Endothelial cell of umbilical vein (primary cell): ENCODE data around the gene GAA. TPM values are rescaled to one million over a fixed set of nuclear protein-coding genes. Genes with fewer than 3 reads are reported as not detected.

ENCODE experiments used
- BruUV-seq: library from RNA; stranded (reverse); fragments of 400-500 nt; replicated peaks from 2 replicates; lab custom pipeline; 2021; lab: Mats Ljungman, UMichigan
- CTCF ChIA-PET: fragments of 300-600, 350-600 bp; sonication (Branson Sonifier 250); formaldehyde crosslinking; loops from one replicate; lab custom pipeline; 2021; ENCODE audit warnings: antibody characterized with exemption, inconsistent platforms; lab: Charles Lee
- POLR2A ChIA-PET: fragments of 300-600, 350-600 bp; sonication (Branson Sonifier 250); formaldehyde crosslinking; loops from one replicate; lab custom pipeline; 2021; ENCODE audit warnings: antibody characterized with exemption, inconsistent platforms; lab: Charles Lee
- DNase-seq: peaks from one replicate; pipeline ENCODE4 v3.0.0-alpha.2; 2011; ENCODE audit warnings: low read depth, low spot score
- FAIRE-seq: peaks from 2 replicates; lab custom pipeline; 2011; peaks lifted over from hg19 to GRCh38; lab: Jason Lieb, UNC
- H2AFZ ChIP-seq: 2 replicates; pipeline ENCODE4 v1.6.0; 2012; ENCODE audit warnings: low read depth, low read length, control low read depth, inconsistent platforms
- H3K27ac ChIP-seq: 2 replicates; pipeline ENCODE4 v1.5.1; 2011; ENCODE audit warnings: low read depth, mild to moderate bottlenecking, control low read depth, low read length, moderate library complexity; ENCODE audit not compliant: insufficient read depth
- H3K27me3 ChIP-seq, 2 experiments: 2 replicates each; pipeline versions ENCODE4 v1.6.0 to v1.6.1; 2011; ENCODE audit warnings: low read length in 2 of 2, mixed read lengths in 1 of 2; ENCODE audit not compliant: control insufficient read depth in 2 of 2, insufficient read depth in 2 of 2
- H3K36me3 ChIP-seq, 2 experiments: 2 replicates in 1 of 2; 3 replicates in 1 of 2; pipeline ENCODE4 v1.5.1; 2011; ENCODE audit warnings: low read length in 2 of 2, mild to moderate bottlenecking in 1 of 2, moderate library complexity in 1 of 2; ENCODE audit not compliant: control insufficient read depth in 2 of 2, insufficient read depth in 2 of 2; ENCODE audit errors: extremely low read depth in 1 of 2
- H3K4me1 ChIP-seq: 3 replicates; pipeline ENCODE4 v1.5.1; 2011; ENCODE audit warnings: mild to moderate bottlenecking, low read length; ENCODE audit not compliant: control insufficient read depth, insufficient read depth; ENCODE audit errors: extremely low read depth
- H3K4me2 ChIP-seq: 2 replicates; pipeline ENCODE4 v1.6.1; 2011; ENCODE audit warnings: low read length, control low read depth, mixed read lengths; ENCODE audit not compliant: insufficient read depth
- H3K4me3 ChIP-seq, 3 experiments: fragments of 200-600 bp in 1 of 3; sonication (generic), shearing (Covaris generic) in 1 of 3; replicated peaks in 1 of 3; 2 replicates each; pipeline ENCODE4 v1.5.1; 2011 to 2016; ENCODE audit warnings: control low read depth in 3 of 3, low read length in 3 of 3, mild to moderate bottlenecking in 2 of 3, inconsistent platforms in 1 of 3, low read depth in 1 of 3, moderate library complexity in 1 of 3; ENCODE audit not compliant: insufficient read depth in 1 of 3
- H3K79me2 ChIP-seq: 2 replicates; pipeline ENCODE4 v1.6.0; 2012; ENCODE audit warnings: low read length, inconsistent platforms; ENCODE audit not compliant: control insufficient read depth, insufficient read depth
- H3K9ac ChIP-seq: replicated peaks from 2 replicates; pipeline ENCODE3; 2011; ENCODE audit warnings: low read length, control low read depth; ENCODE audit not compliant: insufficient read depth; ENCODE audit errors: extremely low read depth
- H3K9me1 ChIP-seq: replicated peaks from 3 replicates; pipeline ENCODE4 v1.6.0; 2011; ENCODE audit warnings: mild to moderate bottlenecking, low read length; ENCODE audit not compliant: control insufficient read depth, insufficient read depth; ENCODE audit errors: extremely low read depth
- H3K9me3 ChIP-seq: replicated peaks from 2 replicates; pipeline ENCODE4 v1.5.1; 2012; ENCODE audit warnings: low read length, inconsistent platforms; ENCODE audit not compliant: control insufficient read depth, insufficient read depth
- H4K20me1 ChIP-seq: replicated peaks from 2 replicates; pipeline ENCODE3; 2011; ENCODE audit warnings: mild to moderate bottlenecking, low read length; ENCODE audit not compliant: control insufficient read depth, insufficient read depth; ENCODE audit errors: extremely low read depth
- CTCF ChIP-seq, 2 donors: IDR thresholded peaks; 1 replicate in 1 of 2; 2 replicates in 1 of 2; pipeline ENCODE4 v1.5.1; 2011; ENCODE audit warnings: low read length in 2 of 2, mild to moderate bottlenecking in 2 of 2, moderate library complexity in 2 of 2, control low read depth in 1 of 2, inconsistent platforms in 1 of 2, low read depth in 1 of 2; ENCODE audit not compliant: insufficient read depth in 1 of 2; ENCODE audit errors: extremely low read depth in 1 of 2
- EZH2 ChIP-seq: IDR thresholded peaks from 2 replicates; pipeline ENCODE4 v1.6.1; 2012; ENCODE audit warnings: borderline replicate concordance, low read depth, mild to moderate bottlenecking, moderate library complexity, low read length, inconsistent platforms; ENCODE audit not compliant: severe bottlenecking
- FOS ChIP-seq: IDR thresholded peaks from 2 replicates; pipeline ENCODE4 v1.6.1; 2011; ENCODE audit warnings: mild to moderate bottlenecking, low read length, moderate library complexity, borderline replicate concordance; ENCODE audit not compliant: insufficient read depth
- GATA2 ChIP-seq: IDR thresholded peaks from 2 replicates; pipeline ENCODE4 v1.7.0; 2011; ENCODE audit warnings: low read depth, mild to moderate bottlenecking, moderate library complexity, mixed read lengths, low read length; ENCODE audit not compliant: insufficient read length, insufficient read depth
- JUN ChIP-seq: IDR thresholded peaks from 2 replicates; pipeline ENCODE4 v1.6.1; 2011; ENCODE audit warnings: borderline replicate concordance, low read depth; ENCODE audit not compliant: insufficient read length, insufficient read depth
- MAX ChIP-seq: IDR thresholded peaks from 2 replicates; pipeline ENCODE4 v1.6.1; 2011; ENCODE audit not compliant: insufficient read depth, insufficient read length
- MYC ChIP-seq: IDR thresholded peaks from one replicate; pipeline ENCODE4 v1.6.1; 2011; ENCODE audit warnings: mild to moderate bottlenecking, low read depth, low read length
- POLR2A ChIP-seq: IDR thresholded peaks from 2 replicates; pipeline ENCODE4 v1.6.1; 2012; ENCODE audit warnings: low read depth, mild to moderate bottlenecking, control low read depth, low read length
- POLR2AphosphoS5 ChIP-seq: IDR thresholded peaks from 2 replicates; pipeline ENCODE4 v1.6.1; 2012; ENCODE audit warnings: low read depth, mild to moderate bottlenecking, control low read depth, low read length, moderate library complexity; ENCODE audit not compliant: insufficient read depth
- dilution Hi-C: fragments of 300-500 bp; cut with MboI; formaldehyde crosslinking; loops from one replicate; pipeline ENCODE4 v1.15.0; 2019; ENCODE audit warnings: low sequenced_read_pairs; ENCODE audit not compliant: extremely low pct_ligation_motif_present
- intact Hi-C: fragments of 100-400 bp; cut with micrococcal nuclease; formaldehyde crosslinking; loops from one replicate; pipeline ENCODE4 v1.10.0; 2022
- polyA plus RNA-seq, 4 experiments: library from polyadenylated mRNA; depleted of rRNA in 3 of 4; stranded (reverse) in 3 of 4; unstranded in 1 of 4; fragments of >200 nt; gene quantifications; 2 replicates each; pipeline versions ENCODE4 v1.2.1 to v1.2.3, GENCODE V29; 2011 to 2012; ENCODE audit warnings: missing spikeins in 1 of 4
- total RNA-seq: library from RNA; stranded (reverse); gene quantifications from 2 replicates; pipeline ENCODE4 v1.2.3, GENCODE V29; 2021

The GAA gene
- total and polyA plus RNA-seq, 2 donors (not counting 3 experiments of a cell fraction or from before 2014, with no cell fraction given): 26.3 to 49.7 TPM

GRCh38 chr17:80072410-80072809 is 29.0 kb upstream of the GAA start:
- intact Hi-C loops: no loop called here

More at GRCh38 chr17:80072410-80072809, 29.0 kb upstream of the GAA start:
- peaks cover 29% of the 10 kb centered on the region for H3K4me1 ChIP-seq
- H3K4me2 ChIP-seq: no peak overlapping the region
- H3K36me3 ChIP-seq: no peaks in the 10 kb centered on the region
- no peak overlapping the region for H3K9ac ChIP-seq
- H3K9me3 ChIP-seq: no peaks in the 10 kb centered on the region
- dilution Hi-C loops: no loop called here
- POLR2A ChIA-PET: no interaction called here
- H3K27ac ChIP-seq: no peak overlapping the region
- CTCF ChIA-PET: interaction anchor here (0.7 kb wide), 1 partner anchor 8 kb away, joined by 4 read pairs; no protein-coding TSS in a partner anchor
- FAIRE-seq (no peak), DNase-seq (no peak)
- H3K79me2 ChIP-seq: no peaks in the 10 kb centered on the region
- TF ChIP-seq MAX: no peak
- TF ChIP-seq GATA2: no peak
- no peak for TF ChIP-seq JUN
- TF ChIP-seq POLR2A: no peak
- TF ChIP-seq POLR2AphosphoS5: no peak
- no peak for TF ChIP-seq FOS
- TF ChIP-seq CTCF (IDR thresholded peaks at IDR 0.05; ENCODE audit: extremely low read depth in 1 of 2, insufficient read depth in 1 of 2, low read depth in 1 of 2, low read length in 2 of 2): no peak
- TF ChIP-seq EZH2: no peak
- TF ChIP-seq MYC: no peak
- no peaks in the 10 kb centered on the region for H3K27me3 ChIP-seq
- BruUV-seq: no TSS peak
- no peak overlapping the region for H2AFZ ChIP-seq
- no peak overlapping the region for H3K4me3 ChIP-seq
- H4K20me1 ChIP-seq: no peaks in the 10 kb centered on the region
- H3K9me1 ChIP-seq: no peaks in the 10 kb centered on the region
